GM19043 (cell line): Measurements from ENCODE around the gene SFXN5.

Experiments
- ATAC-seq: cut with Tn5 transposase; IDR thresholded peaks from one replicate; pipeline ENCODE4 v1.9.1; 2021; ENCODE audit warnings: low read depth; ENCODE audit not compliant: unreplicated experiment

SFXN5 gene

DNA sequence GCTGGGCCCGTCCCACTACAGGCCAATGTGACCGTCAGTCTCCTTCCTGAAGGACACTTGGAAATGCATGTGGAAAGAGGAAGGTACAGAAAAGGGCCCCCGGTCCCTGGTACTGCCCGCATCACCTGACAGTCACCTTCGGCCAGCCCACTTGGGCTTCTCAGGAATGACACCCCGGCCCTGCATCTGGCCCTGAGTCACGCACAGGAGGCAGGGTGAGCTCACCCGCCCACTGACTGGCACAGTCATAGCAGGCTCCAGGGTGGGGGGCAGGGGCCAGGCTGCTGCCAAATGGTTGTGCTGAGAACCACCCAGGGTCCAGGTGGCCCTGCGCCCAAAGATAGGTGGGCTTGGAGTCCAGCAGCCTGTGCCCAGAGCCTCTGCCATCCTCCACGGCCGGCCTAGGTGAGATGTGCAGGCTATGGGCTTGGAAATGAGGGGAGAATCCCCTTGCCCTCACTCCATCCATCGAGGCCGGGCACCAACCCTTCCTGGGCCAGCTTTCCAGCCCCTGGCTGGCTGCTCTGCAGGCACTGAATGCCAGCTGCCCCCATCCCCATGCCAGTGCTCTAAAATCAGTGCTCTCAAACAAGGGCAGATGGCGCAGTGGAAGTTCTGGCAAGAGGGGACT is 140.1 kb downstream of the SFXN5 start:
- ATAC-seq = no peak

DNA sequence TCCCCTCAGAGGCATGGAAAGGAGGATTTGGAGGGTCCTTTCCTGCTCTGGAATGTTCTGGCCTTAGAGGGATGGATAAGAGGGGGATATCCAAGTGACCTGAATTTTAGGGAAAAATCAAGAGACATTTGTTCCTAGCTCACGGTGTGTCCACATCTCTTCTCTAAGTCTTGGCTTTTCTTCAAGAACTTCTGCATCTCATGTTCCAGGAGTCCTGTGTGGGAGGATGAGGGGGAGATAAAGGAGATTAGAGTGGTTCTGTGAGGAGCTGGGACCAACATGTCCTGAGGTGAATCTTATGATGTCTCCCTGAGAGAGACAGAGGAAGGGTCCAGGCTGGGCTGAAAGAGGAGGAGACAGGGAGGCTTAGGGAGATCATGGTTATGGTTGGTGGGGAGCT is 142.5 kb downstream of the SFXN5 start:
- ATAC-seq = no peak

DNA sequence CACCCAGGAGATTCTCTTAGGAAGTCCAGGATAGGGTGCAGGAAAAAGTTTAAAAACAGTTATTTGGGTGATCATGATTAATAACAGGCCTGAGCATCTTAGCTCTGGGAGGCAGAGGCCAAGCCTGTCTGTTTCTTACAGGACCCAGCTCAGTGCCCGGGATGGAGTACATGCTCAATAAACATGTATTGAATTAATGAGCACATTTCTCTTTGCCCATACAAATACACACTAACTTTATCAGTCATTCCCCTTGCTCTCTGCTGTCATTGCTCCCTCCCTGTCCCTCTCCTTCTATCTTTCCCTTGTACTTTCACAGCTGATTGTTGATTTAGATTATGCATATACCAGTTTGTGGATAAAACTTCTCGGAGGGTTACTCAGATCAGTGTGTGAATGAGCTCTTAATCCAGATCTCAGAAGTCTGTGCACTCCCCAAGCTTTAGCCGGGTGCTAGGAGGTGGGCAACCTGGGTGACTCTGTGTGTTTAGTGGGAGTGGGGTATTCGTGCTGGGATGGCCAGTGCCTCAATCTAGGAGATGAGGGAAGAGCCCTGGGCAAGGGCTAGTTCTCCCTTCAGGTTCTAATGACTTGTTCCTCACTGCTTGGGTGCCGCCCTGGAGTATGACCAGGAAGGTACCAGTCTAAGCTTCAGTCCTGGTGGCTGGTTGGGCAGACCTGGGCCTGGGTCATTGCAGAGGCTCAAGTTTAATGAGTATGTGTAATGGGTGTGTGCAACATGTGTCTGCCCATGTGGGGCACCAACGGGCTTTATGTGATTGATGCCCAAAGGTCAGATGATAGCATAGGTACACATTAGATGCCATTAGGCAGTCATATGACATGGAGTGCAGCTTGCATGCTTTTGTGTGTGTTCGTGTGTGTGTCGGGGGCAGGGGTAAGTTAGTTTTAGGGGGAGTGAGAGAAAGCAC is 143.6 kb downstream of the SFXN5 start:
- ATAC-seq = no peak

DNA sequence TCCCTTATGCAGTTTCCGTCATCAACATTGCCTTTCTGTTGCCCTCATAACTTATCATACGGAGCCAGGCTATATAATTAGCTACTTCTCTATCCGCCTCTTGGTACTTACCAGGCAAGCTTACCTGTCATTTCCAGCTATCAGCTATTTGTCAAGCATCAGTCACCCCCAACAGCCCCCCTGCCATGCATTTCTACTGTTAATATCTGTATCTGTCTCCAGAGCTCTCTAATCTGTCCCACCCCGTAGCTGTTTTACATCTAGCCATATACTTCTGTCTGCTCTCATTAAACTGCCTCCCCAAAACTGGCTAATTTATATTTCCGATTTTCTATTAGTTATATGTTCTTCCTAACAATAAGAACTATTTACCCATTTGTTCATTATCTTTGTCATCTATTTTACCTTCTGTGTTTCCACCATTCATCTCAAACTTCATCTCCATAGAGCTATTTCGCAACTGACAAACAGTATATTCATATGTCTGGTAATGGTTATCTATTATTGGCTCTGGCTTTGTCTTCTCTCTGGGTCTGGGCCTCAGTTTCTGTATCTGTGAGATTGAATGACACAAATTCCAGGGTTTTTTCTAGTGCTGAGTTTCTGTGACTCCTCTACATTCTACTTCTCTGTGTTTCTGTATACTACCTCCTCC is 144.6 kb downstream of the SFXN5 start:
- no peak for ATAC-seq

DNA sequence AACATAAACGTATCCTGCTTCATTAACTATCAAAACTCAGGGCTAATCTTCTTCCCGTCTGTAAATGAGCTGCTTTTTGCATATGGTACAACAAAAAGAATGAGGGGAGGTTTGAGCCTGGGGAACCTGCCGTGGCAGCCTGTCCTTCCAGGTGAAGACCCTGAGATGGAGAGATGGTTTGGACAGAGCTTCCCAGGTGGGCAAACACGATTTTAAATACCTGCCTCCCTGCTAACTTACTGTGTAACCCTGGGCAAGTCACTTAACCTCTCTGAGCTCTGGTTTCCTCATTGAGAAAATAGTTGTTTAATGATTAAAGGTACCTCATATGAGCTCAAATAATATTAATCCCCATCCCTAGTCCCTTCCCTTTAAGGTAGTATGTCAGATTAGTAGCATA is 145.1 kb downstream of the SFXN5 start:
- no peak for ATAC-seq

DNA sequence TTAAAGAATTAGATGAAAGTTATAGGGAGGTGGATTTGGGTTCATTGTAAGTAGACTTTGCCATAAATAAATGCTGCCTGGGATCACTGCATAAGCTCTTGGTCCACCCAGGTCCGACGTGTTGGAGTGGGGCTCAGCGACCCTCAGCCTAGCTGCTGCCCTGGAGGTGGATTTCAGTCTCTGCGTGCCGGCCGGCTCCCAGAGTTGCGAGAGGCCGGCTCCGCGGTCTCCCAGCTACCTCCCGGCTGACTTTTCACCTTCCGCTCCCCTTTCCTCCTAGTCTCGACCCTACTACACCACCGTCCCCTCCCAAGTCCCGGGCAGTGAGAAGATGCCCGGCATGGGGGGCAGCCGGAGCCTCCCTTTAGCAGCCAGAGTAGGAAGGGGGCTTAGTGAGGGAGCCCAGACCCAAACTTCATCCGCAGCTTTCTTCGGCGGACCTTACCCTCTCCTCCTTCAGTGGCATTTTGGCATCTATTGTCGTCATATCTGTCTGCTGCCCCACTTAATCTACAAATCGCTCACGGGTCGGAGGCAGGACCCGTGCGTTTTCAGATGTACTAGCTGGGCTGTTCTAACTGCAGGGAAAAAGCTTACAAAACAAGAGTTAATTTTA is 146.1 kb downstream of the SFXN5 start:
- ATAC-seq = no peak

DNA sequence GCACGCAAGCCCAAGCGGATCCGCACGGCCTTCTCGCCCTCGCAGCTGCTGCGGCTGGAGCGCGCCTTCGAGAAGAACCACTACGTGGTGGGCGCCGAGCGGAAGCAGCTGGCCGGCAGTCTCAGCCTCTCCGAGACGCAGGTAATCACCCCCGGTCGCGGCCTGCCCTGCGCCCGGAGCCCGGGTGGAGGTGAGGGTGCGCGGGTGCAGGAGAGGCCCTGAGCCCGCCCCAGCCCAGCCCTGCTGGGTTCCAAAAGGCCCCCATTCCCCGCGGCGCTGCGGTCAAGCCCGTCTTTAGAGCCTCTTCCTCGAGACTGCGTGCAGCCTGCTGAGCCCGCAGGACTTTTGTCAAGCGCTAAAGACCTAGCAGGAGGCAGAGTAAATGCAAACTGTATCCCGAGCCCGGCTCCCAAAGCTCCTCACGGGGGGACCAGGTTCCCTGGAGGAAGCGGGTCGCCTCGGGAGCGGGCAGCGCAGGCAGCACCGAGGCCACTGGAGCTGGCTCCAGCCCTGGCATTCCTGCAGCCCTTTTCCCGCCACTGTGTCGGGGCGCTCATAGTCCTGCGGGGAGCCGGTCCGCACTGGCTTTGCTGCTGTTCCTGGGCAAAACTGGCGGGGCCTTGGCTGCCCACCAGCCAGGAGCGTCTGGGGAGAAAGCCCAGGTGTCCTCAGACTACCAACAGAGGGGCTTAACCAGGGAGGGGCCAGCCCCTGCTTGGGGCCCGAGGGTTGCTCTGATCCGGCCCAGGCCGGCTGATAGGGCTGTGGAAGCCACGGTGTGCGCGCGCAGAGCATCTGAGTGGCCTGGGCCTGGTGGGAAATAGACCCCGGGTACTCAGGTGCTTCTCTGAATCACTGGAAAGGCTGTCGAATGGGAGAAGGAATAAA is 146.9 kb downstream of the SFXN5 start:
- peak; percentile 47 for ATAC-seq

DNA sequence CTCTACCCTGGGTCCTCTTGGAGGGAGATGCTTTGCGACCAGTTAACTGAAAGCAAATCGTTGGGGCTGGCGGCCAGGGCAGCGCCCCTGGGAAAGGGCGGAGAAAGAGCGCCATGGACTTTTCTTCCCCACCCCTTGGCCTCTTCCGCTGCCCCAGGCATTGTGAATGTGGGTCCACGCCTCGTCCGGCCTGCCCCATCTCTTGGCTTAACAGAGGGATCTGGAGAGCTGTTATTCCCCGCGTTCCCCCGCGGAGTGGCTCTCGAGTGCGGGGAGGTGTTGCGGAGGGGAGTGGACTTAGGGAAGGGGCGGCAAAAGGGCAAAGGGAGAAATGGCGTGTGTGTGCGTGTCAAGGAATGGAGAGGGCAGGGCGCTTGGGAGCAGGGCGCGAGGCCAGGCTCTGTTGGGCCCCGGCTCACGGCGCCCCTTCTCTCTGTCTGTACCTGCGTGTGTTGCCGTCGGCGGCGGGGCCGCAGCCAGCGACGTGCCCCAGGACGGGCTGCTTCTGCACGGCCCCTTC is 147.6 kb downstream of the SFXN5 start:
- ATAC-seq = no peak

DNA sequence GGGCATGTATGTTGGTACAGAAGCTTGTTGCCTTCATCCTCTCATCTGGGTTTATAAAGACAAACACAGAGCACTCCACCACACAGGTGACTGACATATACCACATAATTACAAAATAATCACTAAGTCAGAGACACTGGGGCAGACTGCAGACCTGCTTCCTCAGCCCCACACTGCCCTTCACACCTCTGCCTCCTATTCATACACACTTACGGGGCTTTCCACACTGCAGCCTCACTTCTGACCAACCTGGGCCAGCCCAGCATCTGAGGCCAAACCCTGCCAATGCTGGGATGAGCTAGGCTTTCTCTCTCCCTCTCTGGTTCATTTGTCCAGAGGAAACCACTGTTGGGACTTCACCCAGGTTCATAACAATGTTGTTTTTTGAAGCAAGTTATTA is 149.7 kb downstream of the SFXN5 start:
- ATAC-seq = no peak

DNA sequence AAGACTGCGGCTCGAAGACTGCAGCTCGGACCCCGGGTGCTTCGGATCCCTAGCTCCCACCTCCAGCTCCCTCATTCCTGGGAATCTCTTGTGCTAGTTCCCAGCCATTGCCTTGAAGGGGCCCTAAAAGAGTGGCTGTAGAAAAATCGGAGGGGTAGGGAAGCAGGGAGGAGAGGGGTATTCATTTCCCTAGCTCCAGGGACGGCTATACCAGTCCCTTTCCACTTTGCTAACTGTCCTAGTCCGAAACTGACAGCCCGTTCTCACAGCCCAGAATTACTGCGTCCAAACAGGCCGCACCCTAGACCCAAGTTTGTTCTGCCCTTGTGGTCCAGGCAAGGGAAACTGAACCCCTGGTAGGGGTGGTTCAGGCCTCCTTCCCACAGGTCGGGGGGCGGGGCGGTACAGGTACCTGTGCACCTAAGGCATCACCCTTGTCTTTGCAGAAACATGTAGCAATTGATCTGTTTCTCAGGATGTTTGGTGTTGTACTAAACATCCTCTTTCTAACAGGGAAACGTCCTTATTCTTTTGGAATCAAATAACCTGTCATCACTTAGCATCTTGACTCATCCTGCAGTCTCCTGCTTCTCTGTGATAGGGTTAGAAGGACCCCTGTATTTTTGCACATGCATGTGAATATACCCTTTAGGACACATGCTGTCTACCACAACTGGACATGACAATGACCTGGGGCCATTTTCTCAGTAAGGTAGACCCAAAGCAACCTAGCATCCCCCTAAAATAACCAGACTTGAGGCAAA is 150.2 kb downstream of the SFXN5 start:
- no peak for ATAC-seq

DNA sequence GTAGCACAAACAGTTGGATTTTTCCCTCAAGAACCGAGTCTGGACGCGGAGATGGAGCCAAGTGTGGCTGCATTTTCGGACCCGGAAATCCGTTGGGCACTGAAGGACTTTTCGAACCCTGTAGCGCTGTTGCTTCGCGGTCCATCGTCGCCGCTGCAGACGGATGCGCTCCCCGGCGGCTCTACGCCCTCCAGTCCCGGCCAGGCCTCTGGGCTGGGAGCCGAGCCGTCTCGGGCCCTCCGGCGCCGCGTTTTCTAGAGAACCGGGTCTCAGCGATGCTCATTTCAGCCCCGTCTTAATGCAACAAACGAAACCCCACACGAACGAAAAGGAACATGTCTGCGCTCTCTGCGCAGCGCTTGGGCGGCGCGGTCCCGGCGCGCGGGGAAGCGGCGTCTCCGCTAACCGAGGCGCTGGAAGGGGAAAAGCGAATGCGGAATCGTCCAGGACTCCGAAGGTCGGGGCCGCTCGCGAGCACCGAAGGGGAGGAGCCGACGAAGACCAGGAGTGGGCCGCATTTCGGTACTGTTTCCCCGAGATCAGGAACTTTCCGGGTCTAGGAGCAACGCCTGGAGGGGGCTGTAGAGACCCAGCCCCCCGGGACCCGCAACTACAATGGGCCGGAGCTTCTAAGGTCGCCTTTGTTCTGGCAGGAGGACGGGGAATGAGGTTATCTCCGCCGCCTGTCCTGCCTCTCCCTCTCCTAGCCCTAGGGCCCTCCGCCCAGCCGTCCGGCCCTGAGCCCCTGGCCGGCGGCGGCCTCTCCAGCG is 151.0 kb downstream of the SFXN5 start:
- ATAC-seq = no peak

DNA sequence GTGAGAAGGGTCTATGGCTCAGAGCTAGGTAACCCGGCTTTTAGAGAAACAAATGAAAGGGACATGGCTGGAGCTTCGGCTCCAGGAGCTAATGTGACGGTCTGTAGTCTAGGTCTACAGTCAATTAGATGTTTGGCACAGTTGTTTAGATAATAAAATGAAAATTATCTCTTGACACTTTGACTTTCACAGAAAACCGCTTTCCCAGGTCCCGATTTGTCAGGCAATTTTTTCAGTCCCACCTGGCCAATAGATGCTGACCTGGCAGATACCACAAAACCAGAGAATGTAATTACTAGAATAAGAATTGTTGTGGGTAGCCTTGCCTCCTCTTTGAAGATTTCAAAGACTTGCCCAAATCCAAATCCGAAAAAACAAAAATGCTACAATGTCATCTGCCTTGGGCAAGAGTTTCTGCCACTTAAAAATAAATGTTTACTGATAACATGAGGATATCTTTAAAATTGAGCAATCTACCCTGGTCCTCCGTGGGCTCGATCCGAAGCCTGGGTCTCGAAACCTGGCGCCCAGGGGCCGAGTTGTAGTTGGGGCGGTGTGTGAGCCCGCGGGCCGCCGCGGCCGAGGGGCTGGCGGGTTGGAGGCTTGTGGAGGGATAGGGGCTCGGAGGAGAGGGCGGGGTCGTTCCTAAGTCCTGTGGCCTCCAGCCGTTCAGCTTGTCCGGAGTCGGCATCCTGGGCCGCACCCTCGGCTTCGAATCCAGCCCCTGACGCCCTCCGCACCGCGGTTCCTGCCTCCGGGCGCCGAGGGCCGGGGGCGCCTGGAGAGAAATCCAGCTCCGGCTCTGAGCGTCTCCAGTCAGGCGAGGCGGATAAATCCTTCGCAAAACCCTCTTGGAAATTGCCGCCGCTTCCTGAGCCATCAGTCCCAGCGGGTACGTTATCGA is 151.8 kb downstream of the SFXN5 start:
- ATAC-seq = no peak

DNA sequence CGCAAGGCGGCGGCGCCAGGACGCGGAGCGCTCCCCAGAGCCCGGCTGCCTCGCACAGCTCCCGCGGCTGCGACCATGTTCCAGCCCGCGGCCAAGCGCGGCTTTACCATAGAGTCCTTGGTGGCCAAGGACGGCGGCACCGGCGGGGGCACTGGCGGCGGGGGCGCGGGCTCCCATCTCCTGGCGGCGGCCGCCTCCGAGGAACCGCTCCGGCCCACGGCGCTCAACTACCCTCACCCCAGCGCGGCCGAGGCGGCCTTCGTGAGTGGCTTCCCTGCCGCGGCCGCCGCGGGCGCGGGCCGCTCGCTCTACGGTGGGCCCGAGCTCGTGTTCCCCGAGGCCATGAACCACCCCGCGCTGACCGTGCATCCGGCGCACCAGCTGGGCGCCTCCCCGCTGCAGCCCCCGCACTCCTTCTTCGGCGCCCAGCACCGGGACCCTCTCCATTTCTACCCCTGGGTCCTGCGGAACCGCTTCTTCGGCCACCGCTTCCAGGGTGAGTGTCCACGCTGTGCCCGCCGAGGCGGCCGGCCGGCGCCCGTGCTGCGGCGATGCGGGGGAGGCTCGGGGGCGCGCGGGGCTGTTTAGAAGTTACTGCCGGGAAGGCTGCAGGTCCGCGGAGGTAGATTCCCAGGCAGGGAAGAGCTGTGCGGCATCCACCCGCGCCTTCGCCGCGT is 153.5 kb downstream of the SFXN5 start:
- ATAC-seq = peak; percentile 8

DNA sequence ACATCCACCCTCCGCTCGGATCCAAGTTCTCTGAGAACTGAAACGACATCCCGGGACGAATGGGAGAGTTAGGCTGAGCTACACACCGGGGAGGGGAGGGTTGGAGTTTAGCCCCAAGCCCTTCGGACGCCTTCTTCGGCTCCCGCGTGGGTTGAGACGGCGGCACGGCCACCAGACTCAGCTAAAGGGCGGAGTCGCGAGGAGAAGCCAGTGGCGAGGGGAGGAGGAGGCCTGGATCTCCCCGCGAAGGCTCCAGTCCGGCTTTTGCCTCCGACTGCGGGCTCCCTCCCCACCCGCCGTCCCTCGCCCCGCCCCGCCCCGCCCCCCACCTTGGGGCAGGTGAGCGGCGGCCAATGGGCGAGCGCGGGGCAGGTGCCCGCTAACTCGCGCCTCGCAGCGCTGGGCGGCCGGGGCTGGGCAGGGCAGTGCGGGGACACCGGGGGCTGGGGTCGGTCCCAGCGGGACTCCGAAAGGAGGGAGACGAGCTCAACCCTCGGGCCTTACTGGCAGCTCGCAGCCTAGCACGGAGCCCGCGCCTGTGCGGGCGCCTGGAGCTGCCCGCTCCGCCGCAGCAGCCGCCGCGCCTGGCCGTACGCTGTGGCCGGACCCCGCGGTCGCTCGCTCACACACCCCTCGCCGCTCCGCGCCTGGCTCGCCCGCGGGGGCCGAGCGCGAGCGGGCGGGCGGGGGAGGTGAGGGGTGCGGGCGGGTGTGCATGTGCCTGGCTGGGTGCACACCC is 154.2 kb downstream of the SFXN5 start, which contains the start of gene EMX1:
TSS of gene EMX1 (plus strand) at position 382 of the 739 bp plus-strand sequence. CDS start at position 716, 334 bp downstream.
- ATAC-seq = peak; percentile 38

DNA sequence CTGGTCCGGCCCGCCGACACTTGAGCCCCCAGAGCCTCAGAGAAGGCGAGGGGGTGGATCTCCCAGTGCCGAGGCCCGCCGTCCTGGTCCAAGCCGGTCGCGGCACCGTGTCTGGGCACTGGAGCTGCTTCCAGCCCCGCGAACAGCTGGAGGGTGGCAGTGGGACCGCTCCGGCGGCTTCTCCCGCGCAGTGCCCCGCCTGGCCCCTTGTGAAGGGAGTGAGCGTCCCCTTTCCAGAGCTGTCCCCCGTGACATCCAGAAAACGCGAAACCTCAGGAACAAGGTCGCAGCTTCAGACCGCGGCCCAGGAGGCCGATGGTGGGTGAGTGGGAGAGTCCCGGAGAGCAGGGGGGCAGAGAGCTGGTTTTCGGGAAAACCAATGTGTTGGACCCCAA is 154.8 kb downstream of the SFXN5 start:
- no peak for ATAC-seq
